GM12891 (cell line): ENCODE data around the gene IKBIP.

Experiments used
- PAX5 ChIP-seq: IDR thresholded peaks from 2 replicates; pipeline ENCODE4 v1.6.1; 2011; ENCODE audit warnings: low read length, moderate library complexity, mild to moderate bottlenecking; ENCODE audit not compliant: insufficient read depth, severe bottlenecking
- POLR2A ChIP-seq: IDR thresholded peaks from 2 replicates; pipeline ENCODE4 v1.6.1; 2011; ENCODE audit warnings: low read depth, low read length, control low read depth
- POLR2AphosphoS5 ChIP-seq: IDR thresholded peaks from 2 replicates; pipeline ENCODE4 v1.6.1; 2011; ENCODE audit warnings: low read depth, low read length, control low read depth
- POU2F2 ChIP-seq: IDR thresholded peaks from 2 replicates; pipeline ENCODE4 v1.6.1; 2011; ENCODE audit warnings: low read depth, mild to moderate bottlenecking, control low read depth, low read length, moderate library complexity
- SPI1 ChIP-seq: IDR thresholded peaks from 2 replicates; pipeline ENCODE4 v1.6.1; 2011; ENCODE audit warnings: low read depth, low read length, control low read depth
- TAF1 ChIP-seq: IDR thresholded peaks from 2 replicates; pipeline ENCODE4 v1.6.1; 2011; ENCODE audit warnings: low read depth, low read length, control low read depth

DNA sequence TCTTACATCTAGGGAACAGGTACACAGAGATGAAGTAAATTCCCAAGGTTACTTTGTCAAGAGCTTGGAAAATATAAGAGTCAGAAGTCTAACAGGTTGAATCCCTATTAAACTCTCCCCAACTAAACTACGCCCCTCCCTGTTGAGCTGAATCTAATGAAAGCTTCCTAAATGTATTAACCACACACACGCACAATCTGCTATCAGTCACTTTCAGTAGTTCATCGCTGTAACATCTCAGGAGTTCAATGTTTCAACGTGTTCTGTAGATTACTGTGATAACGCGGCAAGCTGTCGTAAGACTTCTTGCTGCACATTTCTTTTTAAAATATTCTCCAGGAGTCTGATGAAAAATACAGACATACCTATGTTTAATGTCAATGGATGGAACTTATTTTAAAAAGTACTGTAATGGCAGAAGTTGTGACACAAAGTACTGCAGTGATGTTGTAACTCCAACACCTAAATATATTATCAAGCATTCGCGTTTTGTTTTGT lies 51.7 kb downstream of the IKBIP start:
- TF ChIP-seq TAF1, result no peak
- no peak for TF ChIP-seq POLR2A
- TF ChIP-seq POLR2AphosphoS5, result no peak
- no peak for TF ChIP-seq PAX5
- no peak for TF ChIP-seq POU2F2
- no peak for TF ChIP-seq SPI1
